Ishikawa (cell line): ENCODE data around the gene ARID5A.

ENCODE experiments used
- CEBPB ChIP-seq: IDR thresholded peaks from 2 replicates; pipeline ENCODE4 v1.6.1; 2012
- CREB1 ChIP-seq: IDR thresholded peaks from 2 replicates; pipeline ENCODE4 v1.6.1; 2012; ENCODE audit warnings: low read depth
- EGR1 ChIP-seq: IDR thresholded peaks from 2 replicates; pipeline ENCODE4 v1.6.1; 2012
- EP300 ChIP-seq: IDR thresholded peaks from 2 replicates; pipeline ENCODE4 v1.6.1; 2012; ENCODE audit warnings: borderline replicate concordance
- FOXM1 ChIP-seq: IDR thresholded peaks from 2 replicates; pipeline ENCODE4 v1.6.1; 2012; ENCODE audit warnings: low read depth, borderline replicate concordance
- NFIC ChIP-seq: IDR thresholded peaks from 2 replicates; pipeline ENCODE4 v1.6.1; 2012
- RAD21 ChIP-seq: IDR thresholded peaks from 2 replicates; pipeline ENCODE4 v1.6.1; 2012; ENCODE audit warnings: low read depth
- REST ChIP-seq: IDR thresholded peaks from 2 replicates; pipeline ENCODE4 v1.6.1; 2012; ENCODE audit warnings: low read depth, mild to moderate bottlenecking
- TAF1 ChIP-seq: IDR thresholded peaks from 2 replicates; pipeline ENCODE4 v1.6.1; 2012; ENCODE audit warnings: low read depth, mild to moderate bottlenecking
- TCF12 ChIP-seq: IDR thresholded peaks from 2 replicates; pipeline ENCODE4 v1.6.1; 2012; ENCODE audit warnings: low read depth
- TEAD4 ChIP-seq: IDR thresholded peaks from 2 replicates; pipeline ENCODE4 v1.6.1; 2012
- USF1 ChIP-seq: IDR thresholded peaks from 2 replicates; pipeline ENCODE4 v1.6.1; 2012
- YY1 ChIP-seq: IDR thresholded peaks from 2 replicates; pipeline ENCODE4 v1.6.1; 2012; ENCODE audit warnings: low read depth
- ZBTB7A ChIP-seq: IDR thresholded peaks from 2 replicates; pipeline ENCODE4 v1.6.1; 2012; ENCODE audit warnings: low read depth
- TF ChIP-seq, protein P1 (sequence below): IDR thresholded peaks from 2 replicates; pipeline ENCODE4 v1.6.1; 2012

Gene ARID5A

GRCh38 chr2:96526615-96527285 is 9.8 kb upstream of the ARID5A start:
- no peak for TF ChIP-seq TCF12
- no peak for TF ChIP-seq TAF1
- TF ChIP-seq CREB1, result no peak
- TF ChIP-seq, protein P1, sequence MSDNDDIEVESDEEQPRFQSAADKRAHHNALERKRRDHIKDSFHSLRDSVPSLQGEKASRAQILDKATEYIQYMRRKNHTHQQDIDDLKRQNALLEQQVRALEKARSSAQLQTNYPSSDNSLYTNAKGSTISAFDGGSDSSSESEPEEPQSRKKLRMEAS, result no peak
- TF ChIP-seq YY1, result no peak
- no peak for TF ChIP-seq REST
- TF ChIP-seq TEAD4, result no peak

GRCh38 chr2:96527286-96528005 is 9.1 kb upstream of the ARID5A start:
- TF ChIP-seq CEBPB, result no peak
- TF ChIP-seq ZBTB7A, result no peak
- TF ChIP-seq EP300, result no peak
- no peak for TF ChIP-seq FOXM1
- TF ChIP-seq CREB1, result no peak
- no peak for TF ChIP-seq USF1
- no peak for TF ChIP-seq TAF1
- TF ChIP-seq, protein P1, result no peak
- TF ChIP-seq YY1, result no peak
- TF ChIP-seq REST, result no peak
- TF ChIP-seq TCF12, result no peak
- no peak for TF ChIP-seq TEAD4
- no peak for TF ChIP-seq EGR1
- TF ChIP-seq NFIC, result no peak
- TF ChIP-seq RAD21, result no peak

DNA sequence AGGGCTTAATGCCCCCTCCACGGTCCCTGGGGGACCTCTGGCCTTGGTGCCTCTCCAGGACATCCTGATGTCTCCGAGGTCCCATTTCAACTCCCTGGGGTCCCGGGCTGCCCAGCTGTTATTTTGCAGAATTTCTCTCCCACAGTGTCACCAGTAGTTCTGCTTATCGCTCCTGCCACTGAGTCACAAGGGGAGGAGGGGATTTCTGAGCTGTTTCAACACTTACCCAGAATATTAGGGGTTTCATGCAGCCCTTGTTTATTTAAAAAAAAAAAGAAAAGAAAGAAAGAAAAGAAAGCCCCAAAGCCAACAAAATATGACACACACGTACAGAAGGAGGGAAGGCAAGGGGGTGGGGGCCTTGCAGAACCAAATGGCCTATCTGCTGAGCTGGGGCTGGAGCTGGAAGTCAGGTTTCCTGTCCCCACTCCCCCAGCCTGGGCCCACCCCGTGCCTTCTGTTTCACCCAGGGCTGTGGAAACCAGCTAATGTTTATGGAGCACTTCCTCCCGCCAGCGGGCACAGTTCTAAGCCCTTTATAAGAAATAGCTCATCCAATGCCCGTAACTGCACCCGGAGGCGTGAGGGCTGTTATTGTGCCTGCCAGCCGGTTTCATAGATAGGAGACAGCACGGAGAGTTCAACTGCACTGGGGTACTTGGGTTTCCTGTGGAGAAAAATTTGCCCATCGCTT is 8.4 kb upstream of the ARID5A start:
- TF ChIP-seq NFIC (no peak), TEAD4 (no peak), USF1 (no peak), EGR1 (no peak), ZBTB7A (no peak), TCF12 (no peak), TAF1 (no peak), RAD21 (no peak), YY1 (no peak), CEBPB (no peak), REST (no peak), FOXM1 (no peak), EP300 (no peak), CREB1 (no peak)
- TF ChIP-seq, protein P1, result no peak
